ENCODE results near the gene MYNN.
"Not testable (repeated sequence)": the region's sequence is repeated elsewhere in the genome, so short reads cannot be mapped to it uniquely, and the experiment has no call there.

The MYNN gene

GRCh38 chr3:169772897-169773816 is at the start of gene MYNN:
Gene MYNN (plus strand): TSS chr3:169773396. CDS start chr3:169774296, 900 bp downstream.
- DNase-seq, result peak; percentile 90 to 91

DNA sequence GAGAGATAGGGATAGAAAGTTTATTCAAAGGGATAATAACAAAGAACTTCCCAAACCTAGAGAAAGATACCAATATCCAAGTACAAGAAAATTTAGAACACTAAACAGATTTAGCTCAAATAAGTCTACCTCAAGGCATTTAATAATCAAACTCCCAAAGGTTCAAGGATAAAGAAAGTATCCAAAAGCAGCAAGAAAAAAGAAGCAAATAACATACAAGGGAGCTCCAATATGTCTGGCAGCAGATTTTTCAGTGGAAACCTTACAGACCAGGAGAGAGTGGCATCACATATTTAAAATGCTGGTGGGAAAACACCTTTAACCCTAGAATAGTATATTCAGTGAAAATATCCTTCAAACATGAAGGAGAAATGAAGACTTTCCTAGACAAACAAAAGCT is 41.3 kb upstream of the MYNN start:
- DNase-seq, result not testable (repeated sequence)

DNA sequence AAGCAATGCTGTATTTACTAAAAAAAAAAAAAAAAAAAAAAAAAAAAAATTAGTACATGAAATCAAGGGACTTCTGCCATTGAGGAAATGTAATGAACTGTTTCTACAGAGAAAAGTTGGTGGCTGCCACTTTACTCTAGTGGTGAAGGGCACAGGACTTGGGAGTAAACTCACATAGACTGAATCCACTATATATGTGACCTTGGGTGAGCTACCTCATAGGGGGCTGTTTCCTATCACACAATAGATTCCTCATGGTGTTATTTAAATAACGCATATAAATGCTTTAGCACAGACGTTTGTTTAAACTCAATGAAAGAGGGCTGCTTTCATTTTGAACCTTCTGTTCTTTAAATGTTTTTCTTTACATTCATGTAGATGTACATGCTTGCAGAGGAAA is 34.1 kb upstream of the MYNN start:
- no peak for DNase-seq

GRCh38 chr3:169744366-169745054 is 28.7 kb upstream of the MYNN start:
- DNase-seq, result no peak

DNA sequence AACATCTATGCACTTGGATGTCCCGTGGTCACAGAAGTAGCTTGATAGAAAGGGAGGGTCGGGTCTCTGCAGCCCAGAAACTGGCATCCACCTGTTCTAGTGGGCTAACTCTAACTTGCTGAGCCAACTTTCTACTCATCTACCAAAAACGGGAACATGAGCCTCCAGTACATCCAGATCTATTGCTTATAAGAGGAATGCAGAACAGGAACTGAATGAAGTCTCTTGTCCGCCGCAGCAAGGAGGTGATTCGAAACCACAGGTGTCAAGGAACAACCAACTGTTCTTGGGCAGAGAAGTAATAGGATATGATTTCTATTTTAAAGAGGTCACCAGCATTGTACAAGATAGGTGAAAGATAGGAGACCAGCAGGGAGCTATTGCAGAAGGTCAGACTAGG is 26.3 kb upstream of the MYNN start:
- peak; percentile 14 to 24 for DNase-seq

DNA sequence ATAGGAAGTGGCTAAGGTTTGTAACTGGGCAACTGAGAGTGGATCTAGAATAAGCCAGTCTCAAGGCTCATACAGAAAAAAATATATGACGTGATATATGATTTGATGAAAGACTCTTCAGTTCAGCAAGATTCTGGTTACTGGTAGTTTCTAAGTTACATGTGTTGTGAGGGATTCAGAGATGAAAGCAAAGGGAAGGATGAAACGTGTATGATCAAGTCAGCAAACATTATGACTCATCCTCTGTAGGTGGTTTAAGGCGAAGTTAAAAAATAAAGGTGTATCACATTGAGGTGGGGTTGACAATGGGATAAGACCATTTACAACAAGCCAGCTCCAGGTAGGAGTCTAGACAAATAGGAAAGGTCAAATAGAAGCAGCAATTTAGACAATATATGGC is 24.5 kb upstream of the MYNN start:
- no peak for DNase-seq

DNA sequence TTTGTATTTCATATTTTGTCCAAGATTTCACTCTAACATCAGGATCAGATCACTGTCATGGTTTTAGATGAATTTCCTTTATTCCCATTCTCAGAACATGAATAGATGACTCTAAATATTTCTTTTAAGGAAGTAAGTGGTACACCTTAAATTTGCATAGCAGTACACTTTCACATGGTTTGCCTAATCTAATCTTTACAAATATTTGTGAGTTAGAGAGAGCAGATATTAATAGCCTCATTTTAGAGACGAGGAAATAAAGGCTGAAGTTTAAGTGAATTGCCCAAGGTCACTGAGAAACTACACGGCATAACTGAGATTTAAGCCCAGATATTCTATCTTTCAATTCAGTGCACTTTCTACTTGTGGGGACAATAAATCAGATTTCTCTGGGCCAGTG is 22.5 kb upstream of the MYNN start:
- DNase-seq, result no peak

- DNase-seq, result no peak
Observed at GRCh38 chr3:169751875-169752274, 21.3 kb upstream of the MYNN start.

- no peak for DNase-seq
Observed at GRCh38 chr3:169754711-169755110, 18.5 kb upstream of the MYNN start.

- no peak for DNase-seq
Observed at GRCh38 chr3:169755488-169755887, 17.7 kb upstream of the MYNN start.

- no peak for DNase-seq
Observed at GRCh38 chr3:169758359-169758994, 14.7 kb upstream of the MYNN start.

DNA sequence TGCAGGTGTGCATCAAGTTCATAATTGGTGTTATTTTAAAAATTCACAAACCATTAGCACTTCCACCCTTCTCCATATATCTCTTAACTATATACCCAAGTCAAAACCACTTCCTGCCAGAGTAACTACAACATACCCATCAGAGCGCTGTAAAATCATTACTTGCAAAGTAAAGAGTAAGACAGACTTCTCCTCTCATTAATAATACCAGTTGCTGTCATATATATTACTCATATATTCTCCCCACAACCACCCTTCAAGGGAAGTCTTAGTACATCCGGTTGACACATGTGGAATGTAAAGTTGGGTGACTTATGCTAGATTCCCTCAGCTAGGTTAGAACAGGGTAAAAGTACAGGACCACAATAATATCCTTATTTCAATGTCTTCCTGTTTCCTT is 13.9 kb upstream of the MYNN start:
- peak; percentile 71 to 80 for DNase-seq

- DNase-seq, result no peak
Observed at GRCh38 chr3:169760479-169760878, 12.7 kb upstream of the MYNN start.

DNA sequence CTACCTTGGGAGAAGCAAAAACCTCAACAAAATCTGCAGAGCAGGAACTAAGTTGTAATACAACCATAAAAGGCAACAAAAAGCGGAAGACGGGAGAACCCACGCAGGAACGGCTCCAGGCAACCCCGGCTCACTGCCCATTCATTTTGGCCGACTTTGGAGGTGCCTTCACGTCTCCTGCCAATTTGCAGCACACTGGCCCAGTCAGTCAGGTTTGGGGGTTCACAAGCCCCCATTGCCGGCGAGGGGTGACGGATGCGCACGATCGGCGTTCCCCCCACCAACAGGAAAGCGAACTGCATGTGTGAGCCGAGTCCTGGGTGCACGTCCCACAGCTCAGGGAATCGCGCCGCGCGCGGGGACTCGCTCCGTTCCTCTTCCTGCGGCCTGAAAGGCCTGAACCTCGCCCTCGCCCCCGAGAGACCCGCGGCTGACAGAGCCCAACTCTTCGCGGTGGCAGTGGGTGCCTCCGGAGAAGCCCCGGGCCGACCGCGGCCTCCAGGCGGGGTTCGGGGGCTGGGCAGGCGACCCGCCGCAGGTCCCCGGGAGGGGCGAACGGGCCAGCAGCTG is 8.8 kb upstream of the MYNN start:
- DNase-seq, result peak; percentile 92 to 94

- peak; percentile 91 to 93 for DNase-seq
Observed at GRCh38 chr3:169764882-169765612, 8.1 kb upstream of the MYNN start, which contains the start of gene TERC. Gene TERC (minus strand): TSS chr3:169765060.

GRCh38 chr3:169769287-169770181 is 3.7 kb upstream of the MYNN start, which contains the start of gene ACTRT3:
Gene ACTRT3 (minus strand): TSS chr3:169769561. CDS start chr3:169769520, 41 bp downstream.
- peak; percentile 62 to 68 for DNase-seq

GRCh38 chr3:169771497-169772304 is 1.5 kb upstream of the MYNN start:
- DNase-seq, result peak; percentile 92 to 95

DNA sequence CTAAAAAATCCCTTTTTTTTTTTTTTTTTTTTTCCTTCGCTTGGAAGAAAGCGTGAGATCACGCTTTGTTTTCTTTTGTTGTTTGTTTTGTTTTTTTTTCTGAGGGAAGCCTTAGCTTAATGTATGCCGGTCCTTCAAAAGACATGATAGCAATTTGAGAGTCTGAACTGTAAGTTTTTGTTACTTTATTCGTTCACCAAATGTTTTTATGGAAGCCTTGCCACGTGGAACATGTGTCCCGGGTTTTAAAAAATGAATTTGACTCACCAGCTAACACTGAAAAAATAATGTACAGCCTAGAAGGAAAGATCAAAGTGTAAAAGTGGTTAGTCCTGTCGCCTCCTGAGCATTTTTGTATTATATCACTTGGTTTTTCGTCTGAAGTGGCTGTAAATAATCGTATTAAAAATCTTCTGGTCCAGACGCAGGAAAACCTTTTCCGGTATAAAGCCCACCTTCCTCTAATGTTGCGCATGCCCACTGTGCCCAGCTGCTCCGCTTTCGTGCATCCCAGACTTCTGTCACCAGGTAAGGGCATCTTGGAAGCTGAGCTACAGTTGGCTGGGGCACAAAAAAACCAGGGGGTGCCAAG is 795 bp upstream of the MYNN start:
- DNase-seq, result peak; percentile 55 to 66

GRCh38 chr3:169774186-169774585 is 990 bp downstream of the MYNN start:
- DNase-seq, result no peak

GRCh38 chr3:169777822-169778221 is 4.6 kb downstream of the MYNN start:
- DNase-seq, result no peak
